ENCODE measurements around the gene SEPTIN5. TPM values are rescaled to one million over a fixed set of nuclear protein-coding genes. Genes with fewer than 3 reads are reported as not detected.

Gene SEPTIN5
- total and polyA plus RNA-seq, 2 experiments from 2014 or later, result 4.3 to 17.2 TPM

- H3K4me3 ChIP-seq, result no peak overlapping the region
- H3K4me1 Mint-ChIP-seq, result peaks cover 19% of the 10 kb centered on the region
- DNase-seq (ENCODE audit: low spot score), result no peak
- no peaks in the 10 kb centered on the region for H3K79me2 ChIP-seq (replicated peaks; ENCODE audit: insufficient read depth)
- H3K9me3 Mint-ChIP-seq, result peaks cover 7% of the 10 kb centered on the region; the same call in 2 of the 3 replicates
- H4K20me1 ChIP-seq (replicated peaks; ENCODE audit: insufficient read depth), result peaks cover 7% of the 10 kb centered on the region
- H3K36me3 Mint-ChIP-seq (ENCODE audit: low read depth), result peaks cover 11% of the 10 kb centered on the region
- H3F3A ChIP-seq (replicated peaks; ENCODE audit: low read depth), result 0 out of 2 replicates have a peak, but pooled peaks cover 7% of the 10 kb centered on the region
- H3K4me3 Mint-ChIP-seq, result peak overlapping the region; percentile 63; the same call in 2 of the 3 replicates
- H3K27ac ChIP-seq (ENCODE audit: low read depth), result no peak overlapping the region
- H3K4me2 ChIP-seq, result no peak overlapping the region; the same call in 1 of the 2 replicates
- peaks cover 5% of the 10 kb centered on the region; the same call in 1 of the 2 replicates for H3K4me1 ChIP-seq (ENCODE audit: insufficient read depth)
- peaks cover 94% of the 10 kb centered on the region for H3K27me3 ChIP-seq (ENCODE audit: insufficient read depth)
- TF ChIP-seq NANOG (IDR thresholded peaks at IDR 0.05; ENCODE audit: borderline replicate concordance), result no peak
- no peak for TF ChIP-seq JUNB (IDR thresholded peaks at IDR 0.05; ENCODE audit: unreplicated experiment)
- TF ChIP-seq ZNF114 (CRISPR knock-in tag; IDR thresholded peaks at IDR 0.05), result no peak
- TF ChIP-seq EZH2 (IDR thresholded peaks at IDR 0.05; ENCODE audit: low read depth, unreplicated experiment), result peak; percentile 12
- TF ChIP-seq POLR2AphosphoS5 (IDR thresholded peaks at IDR 0.05; ENCODE audit: low read depth), result no peak
- peaks cover 78% of the 10 kb centered on the region for H3K27me3 Mint-ChIP-seq (ENCODE audit: insufficient read depth, low read depth, poor library complexity)
- H3K36me3 ChIP-seq (ENCODE audit: insufficient read depth), result no peaks in the 10 kb centered on the region
- H3K9me2 ChIP-seq (ENCODE audit: insufficient read depth), result no peaks in the 10 kb centered on the region
- no peak for ATAC-seq
- no peak overlapping the region for H2AFZ ChIP-seq
- no peak overlapping the region for H3K27ac Mint-ChIP-seq
Observed at GRCh38 chr22:19720999-19721329, 6.7 kb downstream of the SEPTIN5 start.

- Histone ChIP-seq H3K27ac (ENCODE audit: low read depth) (no peak overlapping the region), H3K4me2 (peak overlapping the region; percentile 88), H2AFZ (no peak overlapping the region; the same call in 1 of the 2 replicates), H3K79me2 (replicated peaks; ENCODE audit: insufficient read depth) (no peaks in the 10 kb centered on the region), H3K9me2 (ENCODE audit: insufficient read depth) (no peaks in the 10 kb centered on the region), H3K27me3 (ENCODE audit: insufficient read depth) (peaks cover 91% of the 10 kb centered on the region), H3F3A (replicated peaks; ENCODE audit: low read depth) (0 out of 2 replicates have a peak, but pooled peaks cover 7% of the 10 kb centered on the region), H3K4me3 (peak overlapping the region; percentile 59), H3K36me3 (ENCODE audit: insufficient read depth) (no peaks in the 10 kb centered on the region), H4K20me1 (replicated peaks; ENCODE audit: insufficient read depth) (peaks cover 7% of the 10 kb centered on the region), H3K4me1 (ENCODE audit: insufficient read depth) (peaks cover 5% of the 10 kb centered on the region; the same call in 1 of the 2 replicates)
- DNase-seq (ENCODE audit: low spot score) (peak; percentile 75), ATAC-seq (peak; percentile 1)
- Mint-ChIP-seq H3K9me3 (peaks cover 7% of the 10 kb centered on the region), H3K27ac (no peak overlapping the region), H3K36me3 (ENCODE audit: low read depth) (peaks cover 11% of the 10 kb centered on the region), H3K4me1 (peaks cover 19% of the 10 kb centered on the region), H3K4me3 (peak overlapping the region; percentile 63), H3K27me3 (ENCODE audit: insufficient read depth, low read depth, poor library complexity) (peaks cover 79% of the 10 kb centered on the region)
- TF ChIP-seq CREB1 (CRISPR knock-in tag; IDR thresholded peaks at IDR 0.05; ENCODE audit: low read depth) (0 out of 2 replicates have a peak, but pooled peaks have one; percentile 29), REST (IDR thresholded peaks at IDR 0.05; ENCODE audit: unreplicated experiment) (no peak)
Observed at GRCh38 chr22:19721330-19722177, 7.3 kb downstream of the SEPTIN5 start.
